Tibial nerve (tissue), 4 donors: ENCODE results near the gene KDM4C. TPM values are rescaled to one million over a fixed set of nuclear protein-coding genes. Genes with fewer than 3 reads are reported as not detected.

Experiments used
- DNase-seq, 2 donors: peaks; one replicate each; pipeline ENCODE4 v3.0.0-alpha.2; 2019; ENCODE audit warnings: low spot score in 2 of 2
- H3K27ac ChIP-seq, 4 donors: fragments of 200-600 bp; sonication (generic) in 3 of 4; one replicate each; pipeline ENCODE4 v1.5.1; 2017 to 2019; ENCODE audit warnings: mild to moderate bottlenecking in 1 of 4
- H3K27me3 ChIP-seq, 2 donors: fragments of 200-600 bp; sonication (generic) in 1 of 2; one replicate each; pipeline versions ENCODE4 v1.5.1 to v1.6.0; 2017 to 2019
- H3K36me3 ChIP-seq, 3 donors: fragments of 200-600 bp; sonication (generic); one replicate each; pipeline ENCODE4 v1.5.1; 2018 to 2019
- H3K4me1 ChIP-seq, 4 donors: fragments of 200-600 bp; sonication (generic) in 3 of 4; one replicate each; pipeline ENCODE4 v1.5.1; 2017 to 2019
- H3K4me3 ChIP-seq, 4 donors: fragments of 200-600 bp; sonication (generic) in 3 of 4; one replicate each; pipeline ENCODE4 v1.5.1; 2017 to 2019; ENCODE audit warnings: mild to moderate bottlenecking in 1 of 4, moderate library complexity in 1 of 4
- H3K9me3 ChIP-seq, 4 donors: fragments of 200-600 bp; sonication (generic) in 3 of 4; one replicate each; pipeline ENCODE4 v1.5.1; 2017 to 2019
- CTCF ChIP-seq, 5 experiments: fragments of 200-600 bp in 3 of 5; fragments of 450-650 bp in 2 of 5; sonication (generic) in 3 of 5; IDR thresholded peaks; one replicate each; pipeline ENCODE4 v1.5.1; 2016 to 2019; ENCODE audit warnings: antibody characterized with exemption in 5 of 5, mild to moderate bottlenecking in 3 of 5, moderate library complexity in 2 of 5
- EP300 ChIP-seq, 2 donors: sonication (generic); formaldehyde crosslinking; IDR thresholded peaks; one replicate each; pipeline ENCODE4 v1.6.1; 2017; ENCODE audit warnings: antibody characterized with exemption in 2 of 2, mild to moderate bottlenecking in 1 of 2
- POLR2A ChIP-seq, 2 donors: fragments of 450-650 bp; IDR thresholded peaks; one replicate each; pipeline ENCODE4 v1.6.1; 2017; ENCODE audit warnings: antibody characterized with exemption in 2 of 2, mild to moderate bottlenecking in 2 of 2, moderate library complexity in 2 of 2
- WGBS, 2 donors: methylation state at CpG; one replicate each; pipeline ENCODE4 v1.1.5; 2018; 5-methylcytosine and 5-hydroxymethylcytosine counted together
- total RNA-seq, 4 donors: library from RNA; depleted of rRNA; stranded (reverse); fragments of >200 nt; gene quantifications; one replicate each; pipeline ENCODE4 v1.1.0, GENCODE V29; 2016

The KDM4C gene
- total RNA-seq, 4 donors from 2014 or later = 27.8 to 47.7 (median 38.1) TPM

GRCh38 chr9:7148243-7148765, 390.5 kb downstream of the KDM4C start:
- no peaks in the 10 kb centered on the region for H3K27me3 ChIP-seq
- no peak overlapping the region for H3K4me3 ChIP-seq
- 86 to 96% methylated on average over 4 to 7 of the region's 7 CpGs for WGBS, 2 donors
- no peak for TF ChIP-seq CTCF (IDR thresholded peaks at IDR 0.05)
- no peak for TF ChIP-seq POLR2A (IDR thresholded peaks at IDR 0.05)
- no peak for TF ChIP-seq EP300 (IDR thresholded peaks at IDR 0.05)
- DNase-seq = no peak
- H3K27ac ChIP-seq = no peak overlapping the region
- H3K9me3 ChIP-seq = no peaks in the 10 kb centered on the region
- peaks cover 0 to 29% (median 0%) of the 10 kb centered on the region in 4 donors for H3K4me1 ChIP-seq
- peaks cover 0 to 19% (median 0%) of the 10 kb centered on the region in 3 donors for H3K36me3 ChIP-seq

GRCh38 chr9:7149258-7149657, 391.5 kb downstream of the KDM4C start:
- 94 to 97% methylated on average over 9 to 13 of the region's 13 CpGs for WGBS, 2 donors
- peaks cover 0 to 26% (median 0%) of the 10 kb centered on the region in 3 donors for H3K36me3 ChIP-seq
- H3K4me1 ChIP-seq = peaks cover 0 to 29% (median 0%) of the 10 kb centered on the region in 4 donors
- DNase-seq = no peak
- no peak overlapping the region for H3K27ac ChIP-seq
- TF ChIP-seq EP300 (IDR thresholded peaks at IDR 0.05) (no peak), POLR2A (IDR thresholded peaks at IDR 0.05) (no peak)
- no peak overlapping the region for H3K4me3 ChIP-seq
- no peaks in the 10 kb centered on the region for H3K27me3 ChIP-seq
- no peaks in the 10 kb centered on the region for H3K9me3 ChIP-seq

GRCh38 chr9:7150153-7150890, 392.5 kb downstream of the KDM4C start:
- Histone ChIP-seq H3K27me3 (no peaks in the 10 kb centered on the region), H3K9me3 (no peaks in the 10 kb centered on the region), H3K4me1 (peaks cover 0 to 29% (median 0%) of the 10 kb centered on the region in 4 donors), H3K4me3 (no peak overlapping the region), H3K27ac (no peak overlapping the region), H3K36me3 (peaks cover 0 to 34% (median 0%) of the 10 kb centered on the region in 3 donors)
- DNase-seq = no peak
- TF ChIP-seq EP300 (IDR thresholded peaks at IDR 0.05) (no peak), CTCF (IDR thresholded peaks at IDR 0.05) (no peak), POLR2A (IDR thresholded peaks at IDR 0.05) (no peak)
- WGBS, 2 donors = 76 to 79% methylated on average over 8 of the region's 8 CpGs

- H3K27ac ChIP-seq = no peak overlapping the region
- H3K9me3 ChIP-seq = peaks cover 0 to 4% (median 0%) of the 10 kb centered on the region in 4 donors
- WGBS, 2 donors = 86 to 88% methylated on average over 4 of the region's 4 CpGs
- no peak overlapping the region for H3K4me3 ChIP-seq
- DNase-seq = no peak
- TF ChIP-seq EP300 (IDR thresholded peaks at IDR 0.05) = no peak
- no peak for TF ChIP-seq POLR2A (IDR thresholded peaks at IDR 0.05)
- H3K27me3 ChIP-seq = no peaks in the 10 kb centered on the region
- peaks cover 0 to 12% (median 0%) of the 10 kb centered on the region in 4 donors for H3K4me1 ChIP-seq
- peaks cover 0 to 27% (median 0%) of the 10 kb centered on the region in 3 donors for H3K36me3 ChIP-seq
These were observed 395.4 kb downstream of the KDM4C start for GRCh38 chr9:7153134-7153533.

GRCh38 chr9:7153566-7153965, 395.8 kb downstream of the KDM4C start:
- Histone ChIP-seq H3K27me3 (no peaks in the 10 kb centered on the region), H3K4me3 (no peak overlapping the region), H3K27ac (no peak overlapping the region), H3K4me1 (peaks cover 0 to 12% (median 0%) of the 10 kb centered on the region in 4 donors), H3K9me3 (peaks cover 0 to 4% (median 0%) of the 10 kb centered on the region in 4 donors), H3K36me3 (peaks cover 0 to 24% (median 0%) of the 10 kb centered on the region in 3 donors)
- DNase-seq = no peak
- 33 to 50% methylated on average over 1 of the region's 1 CpG for WGBS, 2 donors
- TF ChIP-seq POLR2A (IDR thresholded peaks at IDR 0.05) (no peak), EP300 (IDR thresholded peaks at IDR 0.05) (no peak), CTCF (IDR thresholded peaks at IDR 0.05) (no peak)

GRCh38 chr9:7154003-7154619, 396.3 kb downstream of the KDM4C start:
- 84 to 87% methylated on average over 8 to 9 of the region's 9 CpGs for WGBS, 2 donors
- H3K4me3 ChIP-seq = no peak overlapping the region
- H3K27ac ChIP-seq = no peak overlapping the region
- peaks cover 0 to 12% (median 0%) of the 10 kb centered on the region in 4 donors for H3K4me1 ChIP-seq
- DNase-seq = no peak
- H3K9me3 ChIP-seq = peaks cover 0 to 4% (median 0%) of the 10 kb centered on the region in 4 donors
- TF ChIP-seq POLR2A (IDR thresholded peaks at IDR 0.05) = no peak
- no peak for TF ChIP-seq EP300 (IDR thresholded peaks at IDR 0.05)
- no peak for TF ChIP-seq CTCF (IDR thresholded peaks at IDR 0.05)
- no peaks in the 10 kb centered on the region for H3K27me3 ChIP-seq
- H3K36me3 ChIP-seq = peaks cover 0 to 21% (median 0%) of the 10 kb centered on the region in 3 donors
